GM12878 (cell line): ENCODE data around the gene SLC38A7. TPM values are rescaled to one million over a fixed set of nuclear protein-coding genes. Genes with fewer than 3 reads are reported as not detected.

ENCODE experiments used
- ATF7 ChIP-seq: fragments of 450-650 bp; IDR thresholded peaks from 2 replicates; pipeline ENCODE4 v1.6.1; 2016; ENCODE audit warnings: low read depth, mild to moderate bottlenecking
- BHLHE40 ChIP-seq, 2 experiments: fragments of 450-650 bp in 1 of 2; IDR thresholded peaks; 2 replicates each; pipeline ENCODE4 v1.6.1; 2011 to 2017; ENCODE audit warnings: low read depth in 2 of 2, borderline replicate concordance in 1 of 2, improper control_type of control experiment in 1 of 2, low read length in 1 of 2, mild to moderate bottlenecking in 1 of 2
- CBX5 ChIP-seq: sonication (generic); IDR thresholded peaks from 2 replicates; pipeline ENCODE4 v1.6.1; 2016; ENCODE audit warnings: low read depth, moderate library complexity, mild to moderate bottlenecking, inconsistent platforms
- GABPA ChIP-seq: IDR thresholded peaks from 2 replicates; pipeline ENCODE4 v1.6.1; 2014; ENCODE audit warnings: antibody characterized with exemption, low read depth, mild to moderate bottlenecking, inconsistent platforms
- MTA3 ChIP-seq: IDR thresholded peaks from 2 replicates; pipeline ENCODE4 v1.6.1; 2012; ENCODE audit warnings: low read length, inconsistent platforms, borderline replicate concordance
- NR2C2 ChIP-seq: IDR thresholded peaks from 2 replicates; pipeline ENCODE4 v1.6.1; 2011; ENCODE audit warnings: borderline replicate concordance, low read depth; ENCODE audit not compliant: control insufficient read depth, insufficient read length
- POLR2AphosphoS5 ChIP-seq: IDR thresholded peaks from 2 replicates; pipeline ENCODE4 v1.6.1; 2011; ENCODE audit warnings: mild to moderate bottlenecking, low read length, inconsistent platforms
- RAD51 ChIP-seq: fragments of 450-650 bp; IDR thresholded peaks from 2 replicates; pipeline ENCODE4 v1.6.1; 2016; ENCODE audit warnings: moderate library complexity, mild to moderate bottlenecking, inconsistent platforms
- SMAD1 ChIP-seq: fragments of 450-650 bp; IDR thresholded peaks from 2 replicates; pipeline ENCODE4 v1.6.1; 2018; ENCODE audit warnings: mild to moderate bottlenecking, low read depth; ENCODE audit not compliant: partially characterized antibody
- SMC3 ChIP-seq: IDR thresholded peaks from 2 replicates; pipeline ENCODE4 v1.6.1; 2011; ENCODE audit warnings: low read length, improper control_type of control experiment, borderline replicate concordance
- SUPT20H ChIP-seq: IDR thresholded peaks from 2 replicates; pipeline ENCODE4 v1.6.1; 2011; ENCODE audit warnings: low read depth, mild to moderate bottlenecking, low read length, moderate library complexity, borderline replicate concordance; ENCODE audit not compliant: control insufficient read depth
- TAF1 ChIP-seq: IDR thresholded peaks from 2 replicates; pipeline ENCODE4 v1.6.1; 2011; ENCODE audit warnings: mild to moderate bottlenecking, low read depth, low read length, borderline replicate concordance
- TCF3 ChIP-seq: IDR thresholded peaks from 2 replicates; pipeline ENCODE4 v1.6.1; 2012; ENCODE audit warnings: low read depth, mild to moderate bottlenecking, low read length, borderline replicate concordance; ENCODE audit not compliant: insufficient read depth
- polyA plus RNA-seq, 11 experiments: library from polyadenylated mRNA; depleted of rRNA in 4 of 11; unstranded in 6 of 11; stranded (reverse) in 5 of 11; fragments of >200 nt; fragmentation: Nextera tagmentation in 4 of 11; fragmentation: Illumina TruSeq in 1 of 11; extraction: Ambion mirVana in 4 of 11; extraction: Trizol in 1 of 11; gene quantifications; 1 replicate in 1 of 11; 2 replicates in 10 of 11; pipeline versions ENCODE4 v1.2.1 to v1.2.3, GENCODE V29; 2011 to 2016; ENCODE audit warnings: inconsistent platforms in 2 of 11, missing spikeins in 2 of 11, low read depth in 1 of 11
- total RNA-seq, 4 experiments: library from RNA; depleted of rRNA in 3 of 4; stranded (reverse); fragments of >200 nt in 3 of 4; fragmentation: Illumina TruSeq in 1 of 4; extraction: Trizol in 1 of 4; gene quantifications; 2 replicates each; pipeline versions ENCODE4 v1.2.1 to v1.2.3, GENCODE V29; 2013 to 2021
- TF ChIP-seq, protein P1 (sequence below): IDR thresholded peaks from 2 replicates; pipeline ENCODE4 v1.6.1; 2012; ENCODE audit warnings: low read length, inconsistent platforms
- TF ChIP-seq, protein P2 (sequence below): fragments of 450-650 bp; IDR thresholded peaks from 2 replicates; pipeline ENCODE4 v1.6.1; 2017; ENCODE audit warnings: mild to moderate bottlenecking, low read depth, inconsistent platforms; ENCODE audit not compliant: poor library complexity, severe bottlenecking
- TF ChIP-seq, protein P3 (sequence below): fragments of 450-650 bp; formaldehyde crosslinking; IDR thresholded peaks from 2 replicates; pipeline ENCODE4 v1.4.0; 2022; ENCODE audit warnings: mild to moderate bottlenecking, moderate library complexity
- TF ChIP-seq, protein P4 (sequence below): IDR thresholded peaks from 2 replicates; pipeline ENCODE4 v1.6.1; 2011; ENCODE audit warnings: mild to moderate bottlenecking, low read depth, low read length, moderate library complexity; ENCODE audit not compliant: insufficient replicate concordance
- TF ChIP-seq, protein P5 (sequence below): IDR thresholded peaks from 2 replicates; pipeline ENCODE4 v1.6.1; 2012; ENCODE audit warnings: low read depth, low read length, improper control_type of control experiment

The SLC38A7 gene
- total and polyA plus RNA-seq, 10 of the 15 experiments (the other 5 are each of a cell fraction or from before 2014, with no cell fraction given): 1.4 to 7.8 (median 4.7) TPM

DNA sequence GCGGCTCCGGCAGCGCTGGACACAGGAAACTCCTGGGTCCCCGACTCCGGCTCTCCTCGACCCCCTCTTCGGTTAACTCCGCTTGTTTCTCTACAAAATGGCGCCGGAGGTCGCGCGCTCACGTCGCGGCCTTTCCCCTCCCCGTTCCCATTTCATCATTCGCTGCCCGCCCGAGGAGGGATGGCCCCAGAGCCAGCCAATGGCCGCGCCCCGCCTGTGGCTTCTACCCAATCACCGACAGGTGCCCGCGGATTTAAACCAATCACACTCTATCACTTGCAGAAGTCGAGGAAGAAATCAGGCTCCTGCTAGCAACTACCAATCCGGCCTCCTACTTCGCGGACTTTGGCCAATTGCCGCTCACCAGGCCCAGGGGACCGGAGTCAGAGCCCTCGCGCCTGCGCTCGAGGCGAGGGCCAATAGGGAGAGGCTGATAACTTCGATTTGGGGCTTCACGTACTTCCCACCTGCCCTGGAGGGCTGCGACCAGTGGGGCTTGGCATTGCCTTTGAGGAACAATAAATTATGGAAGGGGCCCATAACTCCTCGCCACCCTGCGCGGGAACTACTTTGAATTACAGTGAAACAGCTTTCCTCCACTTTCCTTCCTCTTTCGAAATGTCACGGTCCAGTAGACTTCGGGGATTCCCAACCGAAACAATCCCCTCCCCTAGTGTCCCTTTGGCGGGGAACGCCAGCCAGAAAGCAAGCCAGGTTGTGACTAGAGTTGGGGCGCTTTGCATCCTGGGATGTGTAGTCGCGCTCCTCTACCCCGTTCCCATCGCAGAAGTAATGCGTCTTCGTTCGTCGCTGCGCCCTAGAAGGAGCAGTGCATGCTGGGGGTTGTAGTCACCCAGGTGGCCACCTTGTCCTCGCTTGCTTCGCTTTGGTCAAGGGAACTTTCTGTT, 54.6 kb downstream of the SLC38A7 start, which contains the start of gene CNOT1 (continued):
- TF ChIP-seq, protein P1, sequence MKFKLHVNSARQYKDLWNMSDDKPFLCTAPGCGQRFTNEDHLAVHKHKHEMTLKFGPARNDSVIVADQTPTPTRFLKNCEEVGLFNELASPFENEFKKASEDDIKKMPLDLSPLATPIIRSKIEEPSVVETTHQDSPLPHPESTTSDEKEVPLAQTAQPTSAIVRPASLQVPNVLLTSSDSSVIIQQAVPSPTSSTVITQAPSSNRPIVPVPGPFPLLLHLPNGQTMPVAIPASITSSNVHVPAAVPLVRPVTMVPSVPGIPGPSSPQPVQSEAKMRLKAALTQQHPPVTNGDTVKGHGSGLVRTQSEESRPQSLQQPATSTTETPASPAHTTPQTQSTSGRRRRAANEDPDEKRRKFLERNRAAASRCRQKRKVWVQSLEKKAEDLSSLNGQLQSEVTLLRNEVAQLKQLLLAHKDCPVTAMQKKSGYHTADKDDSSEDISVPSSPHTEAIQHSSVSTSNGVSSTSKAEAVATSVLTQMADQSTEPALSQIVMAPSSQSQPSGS: no peak
- TF ChIP-seq MTA3 (no peak; the same call in 1 of the 2 replicates), CBX5 (no peak; the same call in 1 of the 2 replicates), SMC3 (no peak), ATF7 (peak; percentile 59; the same call in 1 of the 2 replicates), SMAD1 (peak; percentile 67), GABPA (no peak; the same call in 1 of the 2 replicates), TAF1 (peak; percentile 92), SUPT20H (no peak), BHLHE40 (IDR thresholded peaks at IDR 0.05; ENCODE audit: borderline replicate concordance in 1 of 2, low read depth in 2 of 2, low read length in 1 of 2) (peak in 1 of 2 experiments; percentile 21; a peak in 2 of 4 replicates), TCF3 (peak; percentile 43; the same call in 1 of the 2 replicates), RAD51 (no peak; the same call in 1 of the 2 replicates), POLR2AphosphoS5 (peak; percentile 89), NR2C2 (peak; percentile 44)
- TF ChIP-seq, protein P2, sequence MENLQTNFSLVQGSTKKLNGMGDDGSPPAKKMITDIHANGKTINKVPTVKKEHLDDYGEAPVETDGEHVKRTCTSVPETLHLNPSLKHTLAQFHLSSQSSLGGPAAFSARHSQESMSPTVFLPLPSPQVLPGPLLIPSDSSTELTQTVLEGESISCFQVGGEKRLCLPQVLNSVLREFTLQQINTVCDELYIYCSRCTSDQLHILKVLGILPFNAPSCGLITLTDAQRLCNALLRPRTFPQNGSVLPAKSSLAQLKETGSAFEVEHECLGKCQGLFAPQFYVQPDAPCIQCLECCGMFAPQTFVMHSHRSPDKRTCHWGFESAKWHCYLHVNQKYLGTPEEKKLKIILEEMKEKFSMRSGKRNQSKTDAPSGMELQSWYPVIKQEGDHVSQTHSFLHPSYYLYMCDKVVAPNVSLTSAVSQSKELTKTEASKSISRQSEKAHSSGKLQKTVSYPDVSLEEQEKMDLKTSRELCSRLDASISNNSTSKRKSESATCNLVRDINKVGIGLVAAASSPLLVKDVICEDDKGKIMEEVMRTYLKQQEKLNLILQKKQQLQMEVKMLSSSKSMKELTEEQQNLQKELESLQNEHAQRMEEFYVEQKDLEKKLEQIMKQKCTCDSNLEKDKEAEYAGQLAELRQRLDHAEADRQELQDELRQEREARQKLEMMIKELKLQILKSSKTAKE: peak; percentile 83
- TF ChIP-seq, protein P3, sequence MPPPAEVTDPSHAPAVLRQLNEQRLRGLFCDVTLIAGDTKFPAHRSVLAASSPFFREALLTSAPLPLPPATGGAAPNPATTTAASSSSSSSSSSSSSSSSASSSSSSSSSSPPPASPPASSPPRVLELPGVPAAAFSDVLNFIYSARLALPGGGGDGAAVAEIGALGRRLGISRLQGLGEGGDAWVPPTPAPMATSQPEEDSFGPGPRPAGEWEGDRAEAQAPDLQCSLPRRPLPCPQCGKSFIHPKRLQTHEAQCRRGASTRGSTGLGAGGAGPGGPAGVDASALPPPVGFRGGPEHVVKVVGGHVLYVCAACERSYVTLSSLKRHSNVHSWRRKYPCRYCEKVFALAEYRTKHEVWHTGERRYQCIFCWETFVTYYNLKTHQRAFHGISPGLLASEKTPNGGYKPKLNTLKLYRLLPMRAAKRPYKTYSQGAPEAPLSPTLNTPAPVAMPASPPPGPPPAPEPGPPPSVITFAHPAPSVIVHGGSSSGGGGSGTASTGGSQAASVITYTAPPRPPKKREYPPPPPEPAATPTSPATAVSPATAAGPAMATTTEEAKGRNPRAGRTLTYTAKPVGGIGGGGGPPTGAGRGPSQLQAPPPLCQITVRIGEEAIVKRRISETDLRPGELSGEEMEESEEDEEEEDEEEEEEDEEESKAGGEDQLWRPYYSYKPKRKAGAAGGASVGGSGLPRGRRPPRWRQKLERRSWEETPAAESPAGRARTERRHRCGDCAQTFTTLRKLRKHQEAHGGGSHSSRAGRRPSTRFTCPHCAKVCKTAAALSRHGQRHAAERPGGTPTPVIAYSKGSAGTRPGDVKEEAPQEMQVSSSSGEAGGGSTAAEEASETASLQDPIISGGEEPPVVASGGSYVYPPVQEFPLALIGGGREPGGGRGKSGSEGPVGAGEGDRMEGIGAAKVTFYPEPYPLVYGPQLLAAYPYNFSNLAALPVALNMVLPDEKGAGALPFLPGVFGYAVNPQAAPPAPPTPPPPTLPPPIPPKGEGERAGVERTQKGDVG (CRISPR knock-in tag): no peak
- TF ChIP-seq, protein P4, sequence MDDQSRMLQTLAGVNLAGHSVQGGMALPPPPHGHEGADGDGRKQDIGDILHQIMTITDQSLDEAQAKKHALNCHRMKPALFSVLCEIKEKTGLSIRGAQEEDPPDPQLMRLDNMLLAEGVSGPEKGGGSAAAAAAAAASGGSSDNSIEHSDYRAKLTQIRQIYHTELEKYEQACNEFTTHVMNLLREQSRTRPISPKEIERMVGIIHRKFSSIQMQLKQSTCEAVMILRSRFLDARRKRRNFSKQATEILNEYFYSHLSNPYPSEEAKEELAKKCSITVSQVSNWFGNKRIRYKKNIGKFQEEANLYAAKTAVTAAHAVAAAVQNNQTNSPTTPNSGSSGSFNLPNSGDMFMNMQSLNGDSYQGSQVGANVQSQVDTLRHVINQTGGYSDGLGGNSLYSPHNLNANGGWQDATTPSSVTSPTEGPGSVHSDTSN: peak; percentile 76
- TF ChIP-seq, protein P5, sequence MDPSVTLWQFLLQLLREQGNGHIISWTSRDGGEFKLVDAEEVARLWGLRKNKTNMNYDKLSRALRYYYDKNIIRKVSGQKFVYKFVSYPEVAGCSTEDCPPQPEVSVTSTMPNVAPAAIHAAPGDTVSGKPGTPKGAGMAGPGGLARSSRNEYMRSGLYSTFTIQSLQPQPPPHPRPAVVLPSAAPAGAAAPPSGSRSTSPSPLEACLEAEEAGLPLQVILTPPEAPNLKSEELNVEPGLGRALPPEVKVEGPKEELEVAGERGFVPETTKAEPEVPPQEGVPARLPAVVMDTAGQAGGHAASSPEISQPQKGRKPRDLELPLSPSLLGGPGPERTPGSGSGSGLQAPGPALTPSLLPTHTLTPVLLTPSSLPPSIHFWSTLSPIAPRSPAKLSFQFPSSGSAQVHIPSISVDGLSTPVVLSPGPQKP: no peak
